Progenitor cell of endocrine pancreas (in vitro differentiated cells): Measurements from ENCODE around the gene RHBDF1. TPM values are rescaled to one million over a fixed set of nuclear protein-coding genes. Genes with fewer than 3 reads are reported as not detected.

Experiments
- DNase-seq: peaks from one replicate; pipeline ENCODE4 v3.0.0; 2021; ENCODE audit warnings: low spot score; ENCODE audit not compliant: unreplicated experiment
- H3K27ac Mint-ChIP-seq: 2 replicates; pipeline ENCODE4 v1.8.0; 2021; ENCODE audit warnings: mild to moderate bottlenecking, moderate library complexity, mixed read lengths
- H3K27me3 Mint-ChIP-seq: 2 replicates; pipeline ENCODE4 v1.8.0; 2021; ENCODE audit warnings: mixed read lengths
- H3K36me3 Mint-ChIP-seq: 2 replicates; pipeline ENCODE4 v1.8.0; 2022; ENCODE audit warnings: mixed read lengths; ENCODE audit not compliant: insufficient read depth
- H3K4me1 Mint-ChIP-seq: 2 replicates; pipeline ENCODE4 v1.8.0; 2021; ENCODE audit warnings: low read depth, mixed read lengths
- H3K4me3 Mint-ChIP-seq: 2 replicates; pipeline ENCODE4 v1.8.0; 2021; ENCODE audit warnings: low read depth, mild to moderate bottlenecking, moderate library complexity, mixed read lengths
- H3K9me3 Mint-ChIP-seq: 2 replicates; pipeline ENCODE4 v1.8.0; 2021; ENCODE audit warnings: low read depth, mixed read lengths
- total RNA-seq: library from RNA; stranded (reverse); gene quantifications from 2 replicates; pipeline ENCODE4 v1.2.1, GENCODE V29; 2021
- TF ChIP-seq, protein P1 (sequence below): fragments of 200-600 bp; sonication (generic); IDR thresholded peaks from one replicate; pipeline ENCODE4 v1.5.0; 2021; ENCODE audit warnings: antibody characterized with exemption, mild to moderate bottlenecking; ENCODE audit not compliant: unreplicated experiment

RHBDF1 gene
- total RNA-seq, 1 donor from 2014 or later, result 51.3 TPM

DNA sequence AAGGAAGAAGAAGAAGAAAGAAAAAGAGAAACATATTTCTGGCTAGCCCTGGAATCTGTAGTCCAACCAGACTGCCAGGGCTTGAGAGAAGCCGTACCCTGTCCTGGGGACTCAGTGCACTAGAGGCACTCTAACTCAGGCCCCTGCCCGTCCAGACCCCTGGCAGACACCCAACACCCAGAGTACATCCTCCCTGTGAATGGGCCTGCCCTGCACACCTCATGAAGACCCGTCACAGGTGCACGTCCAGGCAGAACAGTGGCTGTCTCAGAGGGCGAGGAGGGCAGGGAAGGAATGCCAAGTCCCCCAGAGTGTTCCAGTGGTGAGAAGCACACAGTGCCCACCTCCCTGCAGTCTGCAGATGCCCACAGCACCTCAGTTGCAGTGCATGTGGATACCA is 28.6 kb upstream of the RHBDF1 start:
- TF ChIP-seq, protein P1, sequence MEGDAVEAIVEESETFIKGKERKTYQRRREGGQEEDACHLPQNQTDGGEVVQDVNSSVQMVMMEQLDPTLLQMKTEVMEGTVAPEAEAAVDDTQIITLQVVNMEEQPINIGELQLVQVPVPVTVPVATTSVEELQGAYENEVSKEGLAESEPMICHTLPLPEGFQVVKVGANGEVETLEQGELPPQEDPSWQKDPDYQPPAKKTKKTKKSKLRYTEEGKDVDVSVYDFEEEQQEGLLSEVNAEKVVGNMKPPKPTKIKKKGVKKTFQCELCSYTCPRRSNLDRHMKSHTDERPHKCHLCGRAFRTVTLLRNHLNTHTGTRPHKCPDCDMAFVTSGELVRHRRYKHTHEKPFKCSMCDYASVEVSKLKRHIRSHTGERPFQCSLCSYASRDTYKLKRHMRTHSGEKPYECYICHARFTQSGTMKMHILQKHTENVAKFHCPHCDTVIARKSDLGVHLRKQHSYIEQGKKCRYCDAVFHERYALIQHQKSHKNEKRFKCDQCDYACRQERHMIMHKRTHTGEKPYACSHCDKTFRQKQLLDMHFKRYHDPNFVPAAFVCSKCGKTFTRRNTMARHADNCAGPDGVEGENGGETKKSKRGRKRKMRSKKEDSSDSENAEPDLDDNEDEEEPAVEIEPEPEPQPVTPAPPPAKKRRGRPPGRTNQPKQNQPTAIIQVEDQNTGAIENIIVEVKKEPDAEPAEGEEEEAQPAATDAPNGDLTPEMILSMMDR, result no peak
- no peaks in the 10 kb centered on the region for H3K27me3 Mint-ChIP-seq
- no peak overlapping the region for H3K4me3 Mint-ChIP-seq
- DNase-seq, result no peak
- H3K27ac Mint-ChIP-seq, result no peak overlapping the region
- no peaks in the 10 kb centered on the region for H3K9me3 Mint-ChIP-seq
- H3K4me1 Mint-ChIP-seq, result no peaks in the 10 kb centered on the region
- no peaks in the 10 kb centered on the region for H3K36me3 Mint-ChIP-seq

DNA sequence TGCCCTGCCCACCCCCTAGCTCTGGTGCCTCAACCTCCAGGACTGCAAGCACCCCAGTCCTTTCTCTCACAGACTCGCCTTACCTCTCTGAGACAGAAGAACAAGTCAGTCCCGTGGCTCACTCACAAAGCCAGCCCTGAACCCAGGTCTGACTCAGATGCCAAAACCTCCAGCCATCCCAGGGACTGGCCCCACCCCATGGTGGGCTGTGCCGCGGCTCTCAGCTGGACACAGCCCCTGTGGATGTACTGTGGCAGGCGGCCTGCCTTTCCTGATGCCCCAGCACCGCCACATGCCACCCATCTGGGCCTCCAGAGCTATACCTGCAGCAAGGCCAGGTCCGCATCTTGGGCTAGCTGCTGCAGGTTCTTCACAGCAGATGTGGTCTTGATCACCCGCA is 25.4 kb upstream of the RHBDF1 start:
- Mint-ChIP-seq H3K4me1 (no peaks in the 10 kb centered on the region), H3K36me3 (no peaks in the 10 kb centered on the region), H3K4me3 (no peak overlapping the region), H3K9me3 (no peaks in the 10 kb centered on the region), H3K27me3 (no peaks in the 10 kb centered on the region), H3K27ac (no peak overlapping the region)
- TF ChIP-seq, protein P1, result no peak
- DNase-seq, result no peak

DNA sequence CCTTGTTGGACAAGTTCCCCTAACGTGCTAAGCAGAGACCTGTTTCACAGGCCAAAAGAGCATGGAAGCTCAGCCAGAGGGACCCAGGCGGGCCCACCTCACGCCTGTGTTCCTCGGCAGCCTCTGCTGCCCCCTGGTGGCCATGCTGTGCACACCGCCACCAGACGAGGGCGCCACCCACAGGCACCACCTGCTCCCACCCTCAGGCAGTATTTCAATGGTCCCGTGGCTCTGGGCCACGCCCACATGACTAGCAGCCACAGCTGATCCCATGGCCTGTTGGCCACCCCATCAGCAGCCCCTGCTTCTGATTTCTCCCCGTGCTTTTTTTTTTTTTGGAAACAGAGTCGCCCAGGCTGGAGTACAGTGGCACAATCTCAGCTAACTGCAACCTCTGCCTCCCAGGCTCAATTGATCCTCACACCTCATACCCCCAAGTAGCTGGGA is 24.5 kb upstream of the RHBDF1 start:
- no peaks in the 10 kb centered on the region for H3K9me3 Mint-ChIP-seq
- peaks cover 2% of the 10 kb centered on the region for H3K36me3 Mint-ChIP-seq
- no peak overlapping the region for H3K27ac Mint-ChIP-seq
- H3K4me3 Mint-ChIP-seq, result no peak overlapping the region
- H3K27me3 Mint-ChIP-seq, result no peaks in the 10 kb centered on the region
- DNase-seq, result peak; percentile 76
- TF ChIP-seq, protein P1, result peak; percentile 95
- no peaks in the 10 kb centered on the region for H3K4me1 Mint-ChIP-seq

DNA sequence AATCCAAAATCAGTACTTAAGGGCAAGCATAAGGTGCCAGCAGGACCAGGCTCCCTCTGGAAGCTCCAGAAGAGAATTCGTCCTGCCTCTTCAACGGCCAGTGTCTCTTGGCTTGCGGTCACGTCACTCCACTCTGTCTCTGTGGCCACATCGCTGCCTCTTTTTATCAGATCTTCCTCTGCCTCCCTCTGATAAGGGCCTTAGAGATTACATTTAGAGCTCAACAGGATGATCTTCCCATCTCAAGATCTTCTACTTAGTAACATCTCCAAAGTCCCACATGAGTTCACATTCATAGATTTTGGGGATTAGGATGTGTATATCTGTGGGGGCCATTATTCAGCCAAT is 22.5 kb upstream of the RHBDF1 start:
- H3K27ac Mint-ChIP-seq, result no peak overlapping the region

DNA sequence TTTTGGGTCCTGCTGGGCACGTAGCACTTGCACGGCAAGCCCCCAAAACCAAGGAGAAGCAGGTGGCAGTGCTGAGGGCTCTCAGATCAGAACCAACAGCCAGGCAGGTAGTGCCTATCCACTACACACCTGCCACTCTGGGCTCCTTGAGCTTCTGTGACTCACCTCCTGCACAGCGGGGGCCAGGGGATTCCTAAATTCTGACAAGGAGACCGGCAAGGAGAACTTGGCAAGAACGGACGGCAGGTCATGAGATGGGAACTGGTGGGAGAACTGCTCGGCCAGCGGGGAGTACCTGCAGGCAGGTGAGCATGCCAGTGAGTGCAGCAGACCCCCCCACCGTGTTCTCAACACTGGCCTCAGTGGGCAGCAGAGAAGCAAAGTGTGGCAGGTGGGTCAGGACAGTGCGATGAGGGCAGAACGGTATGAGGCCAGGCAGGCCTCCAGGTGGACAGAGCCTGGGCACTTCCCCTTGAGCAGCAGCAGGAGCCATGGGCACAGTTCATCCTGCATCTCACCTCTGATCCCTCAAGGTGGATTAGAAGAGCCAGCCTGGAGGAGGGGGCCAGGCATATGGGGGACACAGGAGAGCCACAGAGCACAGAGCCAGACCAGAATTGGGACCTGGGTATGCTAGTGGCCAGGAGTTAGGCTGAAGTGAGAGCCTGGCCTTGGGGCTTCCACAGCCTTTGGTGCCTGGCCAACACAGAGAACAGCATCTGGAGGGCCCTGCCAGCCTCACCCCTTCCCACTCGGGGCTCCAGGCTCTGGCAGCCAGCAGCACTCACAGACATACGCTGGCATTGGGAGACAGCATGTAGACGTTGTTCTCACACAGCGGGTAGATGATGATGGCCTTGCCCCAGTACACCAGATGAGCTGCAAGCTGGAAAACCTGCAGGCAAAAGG is 20.3 kb upstream of the RHBDF1 start:
- H3K27ac Mint-ChIP-seq, result no peak overlapping the region

More for the DNA sequence above, 22.5 kb upstream of the RHBDF1 start:
- no peak overlapping the region for H3K4me3 Mint-ChIP-seq
- no peak for DNase-seq
- no peaks in the 10 kb centered on the region for H3K27me3 Mint-ChIP-seq
- TF ChIP-seq, protein P1, result no peak
- no peaks in the 10 kb centered on the region for H3K4me1 Mint-ChIP-seq
- H3K9me3 Mint-ChIP-seq, result no peaks in the 10 kb centered on the region
- peaks cover 4% of the 10 kb centered on the region for H3K36me3 Mint-ChIP-seq

More for the DNA sequence above, 20.3 kb upstream of the RHBDF1 start:
- TF ChIP-seq, protein P1, result no peak
- Mint-ChIP-seq H3K4me1 (no peaks in the 10 kb centered on the region), H3K9me3 (no peaks in the 10 kb centered on the region), H3K27me3 (no peaks in the 10 kb centered on the region), H3K4me3 (no peak overlapping the region), H3K36me3 (peaks cover 4% of the 10 kb centered on the region)
- no peak for DNase-seq
